H9 (cell line): ENCODE measurements around the gene TNRC6C. TPM values are rescaled to one million over a fixed set of nuclear protein-coding genes. Genes with fewer than 3 reads are reported as not detected.
A peak's percentile ranks its signal among the peaks of the same experiment; 100 is the strongest.

Source experiments
- DNase-seq: peaks from one replicate; pipeline ENCODE4 v3.0.0-alpha.2; 2017
- H2AFZ ChIP-seq: one replicate; pipeline ENCODE4 v1.6.1; 2013; ENCODE audit warnings: mild to moderate bottlenecking, low read length, control low read depth, moderate library complexity
- H2AK5ac ChIP-seq: 2 replicates; pipeline ENCODE4 v1.6.1; 2013; ENCODE audit warnings: low read length, control low read depth, mixed read lengths; ENCODE audit not compliant: insufficient read length
- H2BK120ac ChIP-seq: one replicate; pipeline ENCODE4 v1.6.1; 2013; ENCODE audit warnings: low read depth, mild to moderate bottlenecking, low read length, control low read depth, inconsistent platforms; ENCODE audit not compliant: poor library complexity, severe bottlenecking
- H2BK12ac ChIP-seq: 2 replicates; pipeline ENCODE4 v1.6.1; 2013; ENCODE audit warnings: low read length, control low read depth, mixed read lengths, low read depth; ENCODE audit not compliant: insufficient read length
- H2BK15ac ChIP-seq: 2 replicates; pipeline ENCODE4 v1.6.1; 2013; ENCODE audit warnings: low read depth, low read length, control low read depth
- H2BK20ac ChIP-seq: one replicate; pipeline ENCODE4 v1.6.1; 2013; ENCODE audit warnings: low read depth, mild to moderate bottlenecking, low read length, control low read depth, inconsistent platforms; ENCODE audit not compliant: poor library complexity, severe bottlenecking
- H2BK5ac ChIP-seq: 2 replicates; pipeline ENCODE4 v1.6.1; 2013; ENCODE audit warnings: low read length, control low read depth, mixed read lengths; ENCODE audit not compliant: insufficient read length
- H3K14ac ChIP-seq: 2 replicates; pipeline ENCODE4 v1.6.1; 2013; ENCODE audit warnings: low read length, control low read depth; ENCODE audit not compliant: insufficient read depth
- H3K18ac ChIP-seq: 2 replicates; pipeline ENCODE4 v1.6.1; 2013; ENCODE audit warnings: low read depth, mild to moderate bottlenecking, mixed read lengths, low read length, control low read depth; ENCODE audit not compliant: insufficient read length
- H3K23ac ChIP-seq: 2 replicates; pipeline ENCODE4 v1.6.1; 2013; ENCODE audit warnings: low read length, control low read depth, mixed read lengths, low read depth; ENCODE audit not compliant: insufficient read length
- H3K23me2 ChIP-seq: 2 replicates; pipeline ENCODE4 v1.6.1; 2013; ENCODE audit warnings: low read depth, mild to moderate bottlenecking, mixed read lengths, low read length, control low read depth; ENCODE audit not compliant: insufficient read length, poor library complexity, severe bottlenecking
- H3K27ac ChIP-seq: 2 replicates; pipeline ENCODE4 v1.5.1; 2013; ENCODE audit warnings: low read length, control low read depth, mixed read lengths, low read depth; ENCODE audit not compliant: insufficient read length
- H3K27me3 ChIP-seq: 2 replicates; pipeline ENCODE4 v1.6.1; 2013; ENCODE audit warnings: low read length, control low read depth, inconsistent platforms; ENCODE audit not compliant: insufficient read depth
- H3K4ac ChIP-seq: 2 replicates; pipeline ENCODE4 v1.6.1; 2013; ENCODE audit warnings: low read depth, mild to moderate bottlenecking, control low read depth, inconsistent platforms, low read length, moderate library complexity
- H3K4me1 ChIP-seq: 2 replicates; pipeline ENCODE4 v1.6.1; 2013; ENCODE audit warnings: low read length, control low read depth, inconsistent platforms; ENCODE audit not compliant: insufficient read depth
- H3K4me2 ChIP-seq: 2 replicates; pipeline ENCODE4 v1.6.1; 2013; ENCODE audit warnings: low read length, control low read depth, mixed read lengths; ENCODE audit not compliant: insufficient read length, insufficient read depth
- H3K56ac ChIP-seq: 2 replicates; pipeline ENCODE4 v1.6.1; 2013; ENCODE audit warnings: low read depth, mild to moderate bottlenecking, mixed read lengths, low read length, control low read depth; ENCODE audit not compliant: insufficient read length
- H3K79me1 ChIP-seq: 2 replicates; pipeline ENCODE4 v1.6.1; 2013; ENCODE audit warnings: low read depth, mild to moderate bottlenecking, moderate library complexity, low read length, control low read depth, inconsistent platforms; ENCODE audit not compliant: insufficient read depth, poor library complexity, severe bottlenecking
- H3K79me2 ChIP-seq: 2 replicates; pipeline ENCODE4 v1.6.1; 2013; ENCODE audit warnings: low read length, control low read depth, inconsistent platforms; ENCODE audit not compliant: insufficient read depth
- H3K9ac ChIP-seq: 2 replicates; pipeline ENCODE4 v1.6.1; 2013; ENCODE audit warnings: low read length, control low read depth, mixed read lengths; ENCODE audit not compliant: insufficient read length; ENCODE audit errors: extremely low read depth
- H3K9me3 ChIP-seq: one replicate; pipeline ENCODE4 v1.6.1; 2013; ENCODE audit warnings: low read depth, low read length, inconsistent platforms; ENCODE audit not compliant: control insufficient read depth
- H3T11ph ChIP-seq: one replicate; pipeline ENCODE4 v1.6.1; 2013; ENCODE audit warnings: mild to moderate bottlenecking, low read length, control low read depth, inconsistent platforms
- H4K20me1 ChIP-seq: one replicate; pipeline ENCODE4 v1.6.1; 2013; ENCODE audit not compliant: control insufficient read depth, insufficient read length, insufficient read depth
- H4K5ac ChIP-seq: 2 replicates; pipeline ENCODE4 v1.6.1; 2013; ENCODE audit warnings: low read depth, mild to moderate bottlenecking, mixed read lengths, low read length, control low read depth; ENCODE audit not compliant: insufficient read length
- H4K8ac ChIP-seq: replicated peaks from 2 replicates; pipeline ENCODE4 v1.6.1; 2013; ENCODE audit warnings: low read length, control low read depth, mixed read lengths, low read depth; ENCODE audit not compliant: insufficient read length
- H4K91ac ChIP-seq: 2 replicates; pipeline ENCODE4 v1.6.1; 2013; ENCODE audit warnings: low read depth, mild to moderate bottlenecking, moderate library complexity, mixed read lengths, low read length, control low read depth; ENCODE audit not compliant: insufficient read length
- H3K27ac Mint-ChIP-seq, 3 experiments: 2 replicates in 2 of 3; 3 replicates in 1 of 3; pipeline ENCODE4 v1.8.0; 2020 to 2021; ENCODE audit warnings: mixed read lengths in 3 of 3, mild to moderate bottlenecking in 1 of 3, moderate library complexity in 1 of 3
- H3K27me3 Mint-ChIP-seq: 2 replicates; pipeline ENCODE4 v1.8.0; 2021; ENCODE audit warnings: low read depth, mild to moderate bottlenecking, moderate library complexity, mixed read lengths
- H3K36me3 Mint-ChIP-seq, 3 experiments: 2 replicates in 2 of 3; 3 replicates in 1 of 3; pipeline ENCODE4 v1.8.0; 2020 to 2021; ENCODE audit warnings: low read depth in 3 of 3, mixed read lengths in 3 of 3; ENCODE audit not compliant: insufficient read depth in 1 of 3
- H3K4me1 Mint-ChIP-seq, 2 experiments: 2 replicates each; pipeline ENCODE4 v1.8.0; 2020; ENCODE audit warnings: mixed read lengths in 2 of 2
- H3K4me3 Mint-ChIP-seq, 2 experiments: 2 replicates in 1 of 2; 3 replicates in 1 of 2; pipeline ENCODE4 v1.8.0; 2020 to 2021; ENCODE audit warnings: mild to moderate bottlenecking in 2 of 2, mixed read lengths in 2 of 2, moderate library complexity in 1 of 2
- H3K9me3 Mint-ChIP-seq, 2 experiments: 2 replicates in 1 of 2; 3 replicates in 1 of 2; pipeline ENCODE4 v1.8.0; 2020; ENCODE audit warnings: mild to moderate bottlenecking in 2 of 2, mixed read lengths in 2 of 2, moderate library complexity in 1 of 2
- WGBS: extraction: QIAGEN DNeasy Blood & Tissue Kit; methylation state at CpG from one replicate; pipeline ENCODE4 v1.1.7; 2013; ENCODE audit warnings: missing lambda C conversion rate, low lambda C conversion rate, mixed read lengths; ENCODE audit not compliant: insufficient read length; ENCODE audit errors: extremely low coverage; 5-methylcytosine and 5-hydroxymethylcytosine counted together
- total RNA-seq: library from RNA; stranded (reverse); gene quantifications from 2 replicates; pipeline ENCODE4 v1.2.1, GENCODE V29; 2021
- TF ChIP-seq, protein P1 (sequence below): fragments of 200-600 bp; sonication (generic); conservative IDR thresholded peaks from 3 replicates; pipeline ENCODE4 v1.8.0; 2021; ENCODE audit warnings: antibody characterized with exemption, mild to moderate bottlenecking

The TNRC6C gene
- total RNA-seq, 1 experiment from 2014 or later: 24.7 TPM

DNA sequence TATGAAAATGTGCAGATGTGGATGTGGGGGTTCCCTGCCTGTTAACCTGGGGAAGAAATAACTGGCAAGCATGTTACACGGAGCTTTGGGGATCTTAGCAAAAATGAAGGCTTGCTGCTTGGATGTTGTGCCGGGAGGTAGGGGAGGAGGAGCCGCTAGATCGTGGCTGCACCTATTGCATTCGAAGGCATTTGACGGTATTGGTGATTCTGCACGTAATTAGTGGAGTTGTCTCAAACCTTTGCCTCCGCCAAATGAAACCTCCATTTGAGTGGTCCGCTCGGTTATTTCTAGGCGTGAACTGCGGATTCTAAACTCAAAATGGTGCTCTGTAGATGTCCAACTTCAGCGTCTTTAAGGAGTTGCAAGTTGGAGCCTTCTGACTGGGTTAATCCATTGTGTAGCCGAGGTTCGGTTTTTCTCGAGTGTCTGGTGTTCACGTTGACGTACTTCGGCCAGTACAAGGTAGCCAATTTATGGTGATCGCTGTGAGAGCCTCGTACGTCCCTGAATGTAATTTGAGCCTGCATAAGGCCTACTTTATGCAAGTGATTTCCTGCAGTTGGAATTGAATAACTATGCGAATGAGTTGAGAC is 1.5 kb downstream of the TNRC6C start:
- no peak overlapping the region for H2AFZ ChIP-seq
- no peak overlapping the region for H2AK5ac ChIP-seq
- peaks cover 43 to 49% of the 10 kb centered on the region in 2 experiments for H3K4me1 Mint-ChIP-seq
- TF ChIP-seq, protein P1, sequence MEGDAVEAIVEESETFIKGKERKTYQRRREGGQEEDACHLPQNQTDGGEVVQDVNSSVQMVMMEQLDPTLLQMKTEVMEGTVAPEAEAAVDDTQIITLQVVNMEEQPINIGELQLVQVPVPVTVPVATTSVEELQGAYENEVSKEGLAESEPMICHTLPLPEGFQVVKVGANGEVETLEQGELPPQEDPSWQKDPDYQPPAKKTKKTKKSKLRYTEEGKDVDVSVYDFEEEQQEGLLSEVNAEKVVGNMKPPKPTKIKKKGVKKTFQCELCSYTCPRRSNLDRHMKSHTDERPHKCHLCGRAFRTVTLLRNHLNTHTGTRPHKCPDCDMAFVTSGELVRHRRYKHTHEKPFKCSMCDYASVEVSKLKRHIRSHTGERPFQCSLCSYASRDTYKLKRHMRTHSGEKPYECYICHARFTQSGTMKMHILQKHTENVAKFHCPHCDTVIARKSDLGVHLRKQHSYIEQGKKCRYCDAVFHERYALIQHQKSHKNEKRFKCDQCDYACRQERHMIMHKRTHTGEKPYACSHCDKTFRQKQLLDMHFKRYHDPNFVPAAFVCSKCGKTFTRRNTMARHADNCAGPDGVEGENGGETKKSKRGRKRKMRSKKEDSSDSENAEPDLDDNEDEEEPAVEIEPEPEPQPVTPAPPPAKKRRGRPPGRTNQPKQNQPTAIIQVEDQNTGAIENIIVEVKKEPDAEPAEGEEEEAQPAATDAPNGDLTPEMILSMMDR: no peak
- H3K9me3 ChIP-seq: no peaks in the 10 kb centered on the region
- H3T11ph ChIP-seq: no peak overlapping the region
- H3K23ac ChIP-seq: no peak overlapping the region
- peak overlapping the region; percentile 33 for H3K9ac ChIP-seq
- no peak overlapping the region for H4K8ac ChIP-seq
- H3K4me1 ChIP-seq: peaks cover 7% of the 10 kb centered on the region
- no peaks in the 10 kb centered on the region; a peak in 1 of 5 replicates for H3K9me3 Mint-ChIP-seq
- peaks cover 12% of the 10 kb centered on the region; the same call in 1 of the 2 replicates for H3K27me3 ChIP-seq
- no peak overlapping the region for H4K91ac ChIP-seq
- no peak overlapping the region for H3K14ac ChIP-seq
- no CpG with 5 or more reads among the region's 23 CpGs for WGBS
- peak overlapping the region; percentile 79 to 95 for H3K4me3 Mint-ChIP-seq
- peaks cover 8% of the 10 kb centered on the region; the same call in 1 of the 2 replicates for H3K79me2 ChIP-seq
- no peak overlapping the region for H3K4ac ChIP-seq
- no peak overlapping the region for H2BK15ac ChIP-seq
- peaks cover 0 to 2% (median 0%) of the 10 kb centered on the region in 3 experiments; a peak in 1 of 7 replicates for H3K36me3 Mint-ChIP-seq
- peaks cover 23% of the 10 kb centered on the region for H3K23me2 ChIP-seq
- H3K27ac ChIP-seq: no peak overlapping the region
- peak overlapping the region; percentile 73 for H3K4me2 ChIP-seq
- no peak overlapping the region for H2BK12ac ChIP-seq
- no peaks in the 10 kb centered on the region for H3K79me1 ChIP-seq
- H3K56ac ChIP-seq: no peak overlapping the region
- H2BK20ac ChIP-seq: no peak overlapping the region
- H4K20me1 ChIP-seq: no peaks in the 10 kb centered on the region
- H2BK5ac ChIP-seq: no peak overlapping the region
- H2BK120ac ChIP-seq: no peak overlapping the region
- DNase-seq: peak; percentile 57
- no peak overlapping the region for H3K18ac ChIP-seq
- H3K27ac Mint-ChIP-seq: no peak overlapping the region
- peaks cover 38% of the 10 kb centered on the region for H3K27me3 Mint-ChIP-seq
- no peak overlapping the region for H4K5ac ChIP-seq
